PFSK-1 (cell line): ENCODE data around the gene APOBEC2.

Source experiments
- FOXP2 ChIP-seq: optimal IDR thresholded peaks from 2 replicates; pipeline ENCODE3; 2011; ENCODE audit warnings: borderline replicate concordance, control low read depth, inconsistent platforms; ENCODE audit not compliant: insufficient read depth; ENCODE audit errors: extremely low read length, extremely low read depth
- POLR2AphosphoS5 ChIP-seq: IDR thresholded peaks from 2 replicates; pipeline ENCODE4 v1.6.1; 2012; ENCODE audit warnings: low read depth, mild to moderate bottlenecking, control low read depth, low read length, moderate library complexity
- REST ChIP-seq, 2 experiments: IDR thresholded peaks; 2 replicates each; pipeline versions ENCODE4 v1.6.1 to v1.8.0; 2011 to 2012; ENCODE audit warnings: low read depth in 2 of 2, low read length in 2 of 2, control low read depth in 1 of 2, inconsistent platforms in 1 of 2, mild to moderate bottlenecking in 1 of 2, moderate library complexity in 1 of 2; ENCODE audit not compliant: insufficient read depth in 1 of 2
- SIN3A ChIP-seq: IDR thresholded peaks from 2 replicates; pipeline ENCODE4 v1.6.1; 2012; ENCODE audit warnings: mild to moderate bottlenecking, low read length, moderate library complexity, borderline replicate concordance; ENCODE audit not compliant: insufficient read depth
- TAF1 ChIP-seq: IDR thresholded peaks from 2 replicates; pipeline ENCODE4 v1.6.1; 2012; ENCODE audit warnings: low read length, control low read depth, borderline replicate concordance; ENCODE audit not compliant: insufficient read depth

Gene APOBEC2

GRCh38 chr6:41078101-41078500 lies 25.1 kb downstream of the APOBEC2 start:
- TF ChIP-seq TAF1, result no peak
- TF ChIP-seq POLR2AphosphoS5, result no peak
- no peak for TF ChIP-seq REST (IDR thresholded peaks at IDR 0.05; ENCODE audit: insufficient read depth in 1 of 2, low read depth in 2 of 2, low read length in 2 of 2)
- no peak for TF ChIP-seq FOXP2
- no peak for TF ChIP-seq SIN3A

- TF ChIP-seq POLR2AphosphoS5 (no peak), SIN3A (no peak), TAF1 (no peak), REST (IDR thresholded peaks at IDR 0.05; ENCODE audit: insufficient read depth in 1 of 2, low read depth in 2 of 2, low read length in 2 of 2) (no peak), FOXP2 (no peak)
These were observed 26.1 kb downstream of the APOBEC2 start for GRCh38 chr6:41079080-41079479.

GRCh38 chr6:41080621-41081020 lies 27.6 kb downstream of the APOBEC2 start:
- no peak for TF ChIP-seq SIN3A
- no peak for TF ChIP-seq FOXP2
- no peak for TF ChIP-seq TAF1
- TF ChIP-seq REST (IDR thresholded peaks at IDR 0.05; ENCODE audit: insufficient read depth in 1 of 2, low read depth in 2 of 2, low read length in 2 of 2), result no peak
- no peak for TF ChIP-seq POLR2AphosphoS5

- TF ChIP-seq POLR2AphosphoS5 (no peak), SIN3A (no peak), REST (IDR thresholded peaks at IDR 0.05; ENCODE audit: insufficient read depth in 1 of 2, low read depth in 2 of 2, low read length in 2 of 2) (no peak), TAF1 (no peak), FOXP2 (no peak)
These were observed 30.1 kb downstream of the APOBEC2 start for GRCh38 chr6:41083072-41083471.

- TF ChIP-seq REST (IDR thresholded peaks at IDR 0.05; ENCODE audit: insufficient read depth in 1 of 2, low read depth in 2 of 2, low read length in 2 of 2) (no peak), TAF1 (no peak), SIN3A (no peak), FOXP2 (no peak), POLR2AphosphoS5 (no peak)
These were observed 32.2 kb downstream of the APOBEC2 start for GRCh38 chr6:41085182-41085581.
